HFF-Myc (cell line): ENCODE measurements around the gene TCEANC.
"Not testable (repeated sequence)": the region's sequence is repeated elsewhere in the genome, so short reads cannot be mapped to it uniquely, and the experiment has no call there.

Experiments
- DNase-seq: peaks from one replicate; pipeline ENCODE4 v3.0.0-alpha.2; 2011; ENCODE audit warnings: low read depth; ENCODE audit errors: extremely low read depth
- H3K4me3 ChIP-seq: replicated peaks from 2 replicates; pipeline ENCODE4 v1.5.1; 2011; ENCODE audit warnings: low read depth, mild to moderate bottlenecking, control low read depth, low read length
- TF ChIP-seq, protein P1 (sequence below): IDR thresholded peaks from 2 replicates; pipeline ENCODE4 v1.5.1; 2012; ENCODE audit warnings: mild to moderate bottlenecking, low read depth, low read length, control low read depth; ENCODE audit errors: missing control alignments

The TCEANC gene

DNA sequence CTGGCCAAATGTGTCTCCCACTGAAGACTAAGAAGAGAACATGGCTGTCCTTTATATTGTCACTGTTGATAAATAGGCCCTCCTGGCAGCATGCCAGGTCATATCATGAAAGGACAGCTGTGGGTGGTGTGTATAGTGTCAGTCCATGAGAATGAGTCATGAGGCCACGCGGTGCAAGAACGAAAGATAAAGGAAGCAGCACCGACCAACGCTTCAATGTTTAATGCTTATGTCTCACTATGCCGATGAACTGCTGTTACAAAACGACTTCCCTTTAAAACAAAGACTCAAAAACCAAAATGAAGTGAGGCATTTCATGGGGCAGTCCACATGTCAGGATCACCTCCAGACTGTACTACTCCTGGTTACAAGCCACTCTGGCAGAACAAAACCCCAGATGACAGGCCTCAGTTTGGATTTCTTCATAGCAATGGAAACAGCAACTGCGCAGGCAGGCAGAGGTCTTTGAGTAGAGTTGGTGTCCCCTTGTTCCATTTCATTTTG is 5.2 kb upstream of the TCEANC start:
- no peak for DNase-seq
- H3K4me3 ChIP-seq, result no peak overlapping the region
- TF ChIP-seq, protein P1, sequence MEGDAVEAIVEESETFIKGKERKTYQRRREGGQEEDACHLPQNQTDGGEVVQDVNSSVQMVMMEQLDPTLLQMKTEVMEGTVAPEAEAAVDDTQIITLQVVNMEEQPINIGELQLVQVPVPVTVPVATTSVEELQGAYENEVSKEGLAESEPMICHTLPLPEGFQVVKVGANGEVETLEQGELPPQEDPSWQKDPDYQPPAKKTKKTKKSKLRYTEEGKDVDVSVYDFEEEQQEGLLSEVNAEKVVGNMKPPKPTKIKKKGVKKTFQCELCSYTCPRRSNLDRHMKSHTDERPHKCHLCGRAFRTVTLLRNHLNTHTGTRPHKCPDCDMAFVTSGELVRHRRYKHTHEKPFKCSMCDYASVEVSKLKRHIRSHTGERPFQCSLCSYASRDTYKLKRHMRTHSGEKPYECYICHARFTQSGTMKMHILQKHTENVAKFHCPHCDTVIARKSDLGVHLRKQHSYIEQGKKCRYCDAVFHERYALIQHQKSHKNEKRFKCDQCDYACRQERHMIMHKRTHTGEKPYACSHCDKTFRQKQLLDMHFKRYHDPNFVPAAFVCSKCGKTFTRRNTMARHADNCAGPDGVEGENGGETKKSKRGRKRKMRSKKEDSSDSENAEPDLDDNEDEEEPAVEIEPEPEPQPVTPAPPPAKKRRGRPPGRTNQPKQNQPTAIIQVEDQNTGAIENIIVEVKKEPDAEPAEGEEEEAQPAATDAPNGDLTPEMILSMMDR, result no peak

GRCh38 chrX:13648336-13648735 is 4.6 kb upstream of the TCEANC start:
- not testable (repeated sequence) for DNase-seq

GRCh38 chrX:13649838-13650237 is 3.1 kb upstream of the TCEANC start:
- TF ChIP-seq, protein P1, result no peak
- H3K4me3 ChIP-seq, result no peak overlapping the region
- peak; percentile 25 for DNase-seq

More at GRCh38 chrX:13648336-13648735, 4.6 kb upstream of the TCEANC start:
- H3K4me3 ChIP-seq, result not testable (repeated sequence)

DNA sequence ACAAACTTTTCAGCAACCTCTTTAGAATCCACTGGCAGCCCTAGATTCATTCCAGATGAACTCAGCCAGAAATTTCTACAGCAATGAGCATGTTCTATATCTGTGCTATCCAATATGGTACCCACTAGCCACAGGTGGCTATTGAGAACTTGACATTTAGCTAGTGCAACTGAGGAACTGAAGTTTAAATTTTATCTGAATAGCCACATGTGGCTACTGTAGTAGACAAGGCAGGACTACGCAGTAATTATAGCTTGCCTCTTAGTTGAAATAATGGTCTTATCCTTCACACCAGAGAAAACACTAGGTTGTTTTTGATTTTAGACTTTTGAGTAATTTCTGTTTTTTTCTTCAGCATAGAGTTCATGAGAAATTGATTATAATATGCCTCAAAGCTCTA is 2.6 kb upstream of the TCEANC start:
- TF ChIP-seq, protein P1, result no peak
- no peak for DNase-seq
- no peak overlapping the region for H3K4me3 ChIP-seq

DNA sequence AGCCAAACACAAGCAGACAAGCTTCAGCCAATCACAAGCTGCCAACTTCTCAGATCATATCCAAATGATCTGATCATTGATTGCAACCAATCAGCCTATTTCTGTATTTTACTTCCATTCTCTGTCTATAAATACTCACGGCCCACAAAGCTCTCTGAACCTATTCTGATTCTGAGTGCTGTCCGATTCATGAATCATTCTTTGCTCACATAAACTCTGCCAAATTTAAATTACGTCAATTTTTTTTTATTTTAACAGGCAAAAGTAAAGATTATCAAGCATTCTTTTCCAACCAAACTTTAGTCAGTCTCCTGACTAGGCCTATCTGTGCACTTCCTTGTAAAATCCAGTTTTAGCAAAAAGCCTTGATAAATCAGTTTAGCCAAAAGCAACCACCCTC is 1.8 kb upstream of the TCEANC start:
- no peak overlapping the region for H3K4me3 ChIP-seq
- DNase-seq, result no peak
- TF ChIP-seq, protein P1, result no peak

DNA sequence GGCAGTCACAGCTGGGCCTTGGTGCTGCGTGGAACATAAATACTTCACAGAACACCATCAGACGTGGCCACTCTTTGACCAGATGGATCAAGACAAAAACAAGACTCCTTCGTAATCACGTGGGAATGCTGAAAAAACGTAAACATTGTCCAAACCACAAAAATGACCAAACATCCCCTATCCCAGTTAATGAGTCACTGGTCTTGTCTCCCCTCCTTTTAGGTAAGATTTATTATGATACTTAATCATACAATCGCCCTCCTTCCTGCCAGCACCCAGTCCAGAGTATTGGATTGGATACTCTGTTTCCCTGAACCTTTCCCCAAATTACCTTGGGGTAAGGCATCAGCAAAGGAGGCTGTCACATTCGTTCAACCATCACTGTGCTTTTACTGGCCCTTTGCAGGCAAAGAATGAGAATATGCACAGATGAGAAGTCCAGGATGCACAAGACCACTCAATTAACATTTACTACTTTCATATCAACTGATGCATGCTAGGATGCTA is 601 bp upstream of the TCEANC start:
- TF ChIP-seq, protein P1, result no peak
- DNase-seq, result peak; percentile 80
- H3K4me3 ChIP-seq, result peak overlapping the region; percentile 53

GRCh38 chrX:13654116-13654515 is 1.2 kb downstream of the TCEANC start:
- no peak for DNase-seq
- H3K4me3 ChIP-seq, result peak overlapping the region; percentile 53
- TF ChIP-seq, protein P1, result no peak
